ENCODE data around the gene EXD3.

Gene EXD3

DNA sequence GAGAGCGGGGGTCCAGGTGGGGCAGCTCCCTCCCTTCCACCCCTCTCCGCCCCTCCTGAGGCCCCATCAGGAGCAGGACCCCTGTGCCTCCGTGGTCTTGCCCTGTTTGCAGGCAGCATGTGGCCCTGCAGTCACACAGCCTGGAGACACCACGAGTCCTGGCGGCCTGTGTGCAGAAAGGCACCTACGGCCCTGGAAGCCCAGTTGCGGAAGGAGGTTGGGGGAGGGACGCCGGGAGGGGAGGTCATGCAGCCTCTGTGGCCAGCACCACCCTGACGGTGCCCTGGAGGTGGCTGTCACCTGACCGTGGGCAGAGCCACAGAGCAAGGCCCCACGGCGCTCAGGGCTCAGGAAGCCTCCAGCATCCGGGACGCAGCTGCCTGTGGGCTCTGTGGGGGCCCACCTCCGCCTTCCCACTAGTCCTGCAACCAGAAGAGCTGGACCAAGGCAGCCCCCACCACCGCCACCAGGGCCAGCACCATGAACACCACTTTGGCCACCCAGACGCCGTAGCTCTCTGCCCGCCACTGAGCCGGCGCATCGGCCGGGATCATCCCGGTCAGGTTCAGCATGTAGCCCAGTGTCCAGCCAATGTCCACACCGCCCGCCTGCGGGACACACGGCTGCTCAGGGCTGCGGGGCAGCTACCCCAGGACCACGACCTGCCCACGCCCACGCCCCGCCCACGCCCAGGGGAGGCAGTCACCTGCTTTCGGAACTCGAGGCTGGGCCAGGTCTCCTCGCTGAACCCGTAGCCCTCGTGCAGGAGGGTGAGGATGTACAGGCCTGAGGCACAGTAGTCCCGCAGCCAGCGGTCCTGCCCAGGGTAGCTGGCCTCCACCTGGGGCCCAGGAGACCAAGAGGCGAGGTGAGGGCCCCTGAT, 11.8 kb upstream of the EXD3 start:
- H3K9ac ChIP-seq (ENCODE audit: low read depth, low read length), result no peak overlapping the region
- H3K27ac ChIP-seq (ENCODE audit: low read depth, low read length), result no peak overlapping the region
- 92% methylated on average over 43 of the region's 43 CpGs for WGBS
- H3K4me1 ChIP-seq (ENCODE audit: insufficient read depth, low read length), result no peaks in the 10 kb centered on the region
- H3K9me3 ChIP-seq (ENCODE audit: insufficient read depth, low read depth, low read length), result no peaks in the 10 kb centered on the region
- H3K27me3 ChIP-seq (ENCODE audit: insufficient read depth, low read length), result no peaks in the 10 kb centered on the region
- no peak overlapping the region for H3K4me3 ChIP-seq (ENCODE audit: low read length)
- H3K36me3 ChIP-seq (ENCODE audit: insufficient read depth, low read length), result no peaks in the 10 kb centered on the region

DNA sequence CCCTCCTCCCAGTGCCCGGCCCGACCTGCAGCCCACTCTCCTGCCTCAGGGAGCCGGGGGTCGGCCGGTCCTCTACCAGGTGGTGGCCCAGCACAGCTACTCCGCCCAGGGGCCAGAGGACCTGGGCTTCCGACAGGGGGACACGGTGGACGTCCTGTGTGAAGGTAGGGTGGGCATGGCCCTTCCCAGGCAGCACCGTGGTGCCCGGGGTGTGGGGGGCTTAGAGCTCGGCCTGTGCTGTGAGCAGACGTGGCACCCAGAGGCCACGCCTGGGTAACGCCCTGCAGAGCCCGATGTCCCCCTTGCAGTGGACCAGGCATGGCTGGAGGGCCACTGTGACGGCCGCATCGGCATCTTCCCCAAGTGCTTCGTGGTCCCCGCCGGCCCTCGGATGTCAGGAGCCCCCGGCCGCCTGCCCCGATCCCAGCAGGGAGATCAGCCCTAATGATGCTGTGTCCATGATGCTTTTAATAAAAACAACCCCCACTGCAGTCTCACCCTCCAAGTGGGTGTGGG, 11.0 kb upstream of the EXD3 start:
- 93% methylated on average over 26 of the region's 26 CpGs for WGBS
- Histone ChIP-seq H3K4me1 (ENCODE audit: insufficient read depth, low read length) (no peaks in the 10 kb centered on the region), H3K9ac (ENCODE audit: low read depth, low read length) (no peak overlapping the region), H3K27ac (ENCODE audit: low read depth, low read length) (no peak overlapping the region), H3K27me3 (ENCODE audit: insufficient read depth, low read length) (no peaks in the 10 kb centered on the region), H3K36me3 (ENCODE audit: insufficient read depth, low read length) (no peaks in the 10 kb centered on the region), H3K4me3 (ENCODE audit: low read length) (no peak overlapping the region), H3K9me3 (ENCODE audit: insufficient read depth, low read depth, low read length) (no peaks in the 10 kb centered on the region)

DNA sequence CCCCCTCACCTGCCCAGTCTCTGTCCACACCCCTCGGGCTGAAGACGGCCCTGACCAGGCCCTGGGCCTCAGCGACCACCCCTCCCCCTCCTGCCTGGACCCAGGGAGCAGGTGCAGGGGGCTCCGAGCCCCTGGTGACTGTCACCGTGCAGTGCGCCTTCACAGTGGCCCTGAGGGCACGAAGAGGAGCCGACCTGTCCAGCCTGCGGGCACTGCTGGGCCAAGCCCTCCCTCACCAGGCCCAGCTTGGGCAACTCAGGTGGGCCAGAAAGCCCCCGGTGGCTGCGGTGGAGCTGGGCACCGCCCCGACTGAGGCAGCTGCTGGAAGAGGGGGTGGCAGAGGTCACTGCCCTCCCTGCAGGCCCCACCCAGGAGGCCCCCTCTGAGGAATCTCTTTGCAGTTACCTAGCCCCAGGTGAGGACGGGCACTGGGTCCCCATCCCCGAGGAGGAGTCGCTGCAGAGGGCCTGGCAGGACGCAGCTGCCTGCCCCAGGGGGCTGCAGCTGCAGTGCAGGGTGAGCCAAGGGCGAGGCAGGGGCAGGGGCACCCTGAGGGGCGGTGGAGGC, 10.5 kb upstream of the EXD3 start:
- H3K4me1 ChIP-seq (ENCODE audit: insufficient read depth, low read length), result no peaks in the 10 kb centered on the region
- no peak overlapping the region for H3K27ac ChIP-seq (ENCODE audit: low read depth, low read length)
- no peaks in the 10 kb centered on the region for H3K36me3 ChIP-seq (ENCODE audit: insufficient read depth, low read length)
- 88% methylated on average over 19 of the region's 19 CpGs for WGBS
- H3K27me3 ChIP-seq (ENCODE audit: insufficient read depth, low read length), result no peaks in the 10 kb centered on the region
- no peak overlapping the region for H3K9ac ChIP-seq (ENCODE audit: low read depth, low read length)
- no peaks in the 10 kb centered on the region for H3K9me3 ChIP-seq (ENCODE audit: insufficient read depth, low read depth, low read length)
- H3K4me3 ChIP-seq (ENCODE audit: low read length), result no peak overlapping the region

DNA sequence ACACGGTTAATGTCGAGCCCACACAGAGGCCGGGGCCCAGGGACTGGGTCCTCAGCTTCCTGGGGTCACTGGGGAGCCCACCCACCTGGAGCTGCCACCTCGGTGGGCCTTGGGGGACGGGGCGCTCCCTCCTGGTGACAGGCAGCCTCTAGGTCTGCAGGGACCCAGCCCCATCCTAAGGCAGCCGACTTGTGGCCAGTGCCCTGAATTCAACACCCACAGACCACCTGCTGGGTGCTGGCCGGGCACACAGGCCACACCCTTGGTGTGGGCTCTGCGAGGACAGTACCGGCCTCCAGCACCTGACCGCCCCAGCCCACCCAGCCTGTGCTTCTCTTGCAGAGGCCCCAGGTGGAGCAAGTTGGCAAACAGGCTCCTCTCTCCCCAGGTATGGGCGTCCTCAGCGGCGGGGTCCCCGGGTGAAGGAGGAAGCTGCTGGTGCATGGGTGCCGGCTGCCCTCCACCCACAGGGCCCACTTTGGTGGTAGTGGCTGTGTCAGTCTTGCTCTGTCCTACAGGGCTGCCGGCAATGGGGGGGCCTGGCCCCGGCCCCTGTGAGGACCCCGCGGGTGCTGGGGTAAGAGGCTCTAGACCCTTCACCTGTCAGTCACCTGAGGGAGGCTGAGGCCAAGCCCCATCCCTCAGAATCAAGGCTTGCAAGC, 9.9 kb upstream of the EXD3 start:
- no peak overlapping the region for H3K4me3 ChIP-seq (ENCODE audit: low read length)
- WGBS, result 90% methylated on average over 20 of the region's 20 CpGs
- no peaks in the 10 kb centered on the region for H3K27me3 ChIP-seq (ENCODE audit: insufficient read depth, low read length)
- H3K36me3 ChIP-seq (ENCODE audit: insufficient read depth, low read length), result no peaks in the 10 kb centered on the region
- H3K9ac ChIP-seq (ENCODE audit: low read depth, low read length), result no peak overlapping the region
- no peaks in the 10 kb centered on the region for H3K9me3 ChIP-seq (ENCODE audit: insufficient read depth, low read depth, low read length)
- no peaks in the 10 kb centered on the region for H3K4me1 ChIP-seq (ENCODE audit: insufficient read depth, low read length)
- no peak overlapping the region for H3K27ac ChIP-seq (ENCODE audit: low read depth, low read length)

DNA sequence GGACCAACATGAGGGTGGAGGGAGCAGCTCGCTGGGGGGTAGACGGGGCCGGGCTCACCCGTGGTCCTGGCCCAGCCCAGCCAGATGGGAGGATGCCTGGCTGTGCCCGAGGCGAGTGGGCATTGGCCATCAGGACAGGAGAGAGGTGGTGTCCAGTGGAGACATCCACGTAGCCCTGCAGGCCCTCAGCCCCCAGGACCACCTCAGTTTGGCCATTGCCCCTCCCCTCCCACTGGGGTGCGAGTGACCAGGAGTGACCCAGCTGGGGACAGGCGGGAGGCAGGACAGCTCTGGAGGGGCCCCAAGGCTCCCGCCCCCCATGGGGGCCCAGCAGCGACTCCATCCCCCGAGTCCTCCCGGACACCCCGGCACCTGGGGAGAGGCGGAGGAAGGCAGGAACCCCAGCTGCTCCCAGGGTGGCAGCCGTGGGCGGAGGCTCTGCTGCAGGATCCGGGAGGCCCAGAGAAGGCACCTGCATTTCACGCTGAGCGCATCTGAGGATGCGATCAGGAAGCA, 8.5 kb upstream of the EXD3 start:
- H3K36me3 ChIP-seq (ENCODE audit: insufficient read depth, low read length), result no peaks in the 10 kb centered on the region
- H3K27me3 ChIP-seq (ENCODE audit: insufficient read depth, low read length), result no peaks in the 10 kb centered on the region
- no peaks in the 10 kb centered on the region for H3K4me1 ChIP-seq (ENCODE audit: insufficient read depth, low read length)
- H3K9me3 ChIP-seq (ENCODE audit: insufficient read depth, low read depth, low read length), result no peaks in the 10 kb centered on the region
- no peak overlapping the region for H3K9ac ChIP-seq (ENCODE audit: low read depth, low read length)
- WGBS, result 86% methylated on average over 21 of the region's 21 CpGs
- H3K4me3 ChIP-seq (ENCODE audit: low read length), result no peak overlapping the region
- H3K27ac ChIP-seq (ENCODE audit: low read depth, low read length), result no peak overlapping the region

DNA sequence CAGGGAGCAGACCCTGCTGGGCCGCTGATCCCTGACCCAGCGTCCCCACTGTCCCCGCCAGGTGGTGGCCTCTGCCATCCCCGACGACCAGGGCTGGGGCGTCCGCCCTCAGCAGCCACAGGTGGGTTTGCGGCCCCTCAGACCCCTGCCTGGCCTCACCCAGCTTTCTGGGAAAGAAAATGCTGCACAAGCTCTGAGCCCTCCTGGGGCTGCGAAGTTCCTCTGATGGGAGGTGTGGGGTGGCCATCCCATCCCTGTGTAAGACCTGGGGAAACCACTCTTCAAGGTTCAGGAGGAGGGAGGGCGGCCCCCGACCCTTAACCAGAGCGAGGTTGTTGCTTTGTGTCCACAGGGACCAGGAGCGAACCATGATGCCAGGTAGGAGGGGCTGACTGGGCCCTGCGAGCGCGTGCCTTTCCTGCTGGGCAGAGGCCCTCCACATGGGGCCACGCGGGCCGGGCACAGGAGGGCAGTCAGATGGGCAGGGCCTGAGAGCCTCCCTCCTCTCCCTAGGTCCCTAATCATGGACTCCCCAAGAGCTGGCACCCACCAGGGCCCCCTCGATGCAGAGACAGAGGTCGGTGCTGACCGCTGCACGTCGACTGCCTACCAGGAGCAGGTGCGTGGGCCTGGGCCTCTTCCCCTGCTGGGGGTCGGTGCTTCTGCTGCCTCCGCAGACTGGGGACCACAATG, 7.9 kb upstream of the EXD3 start:
- no peaks in the 10 kb centered on the region for H3K36me3 ChIP-seq (ENCODE audit: insufficient read depth, low read length)
- H3K4me3 ChIP-seq (ENCODE audit: low read length), result no peak overlapping the region
- no peak overlapping the region for H3K9ac ChIP-seq (ENCODE audit: low read depth, low read length)
- H3K4me1 ChIP-seq (ENCODE audit: insufficient read depth, low read length), result no peaks in the 10 kb centered on the region
- H3K9me3 ChIP-seq (ENCODE audit: insufficient read depth, low read depth, low read length), result no peaks in the 10 kb centered on the region
- H3K27ac ChIP-seq (ENCODE audit: low read depth, low read length), result no peak overlapping the region
- H3K27me3 ChIP-seq (ENCODE audit: insufficient read depth, low read length), result no peaks in the 10 kb centered on the region
- WGBS, result 89% methylated on average over 27 of the region's 27 CpGs

DNA sequence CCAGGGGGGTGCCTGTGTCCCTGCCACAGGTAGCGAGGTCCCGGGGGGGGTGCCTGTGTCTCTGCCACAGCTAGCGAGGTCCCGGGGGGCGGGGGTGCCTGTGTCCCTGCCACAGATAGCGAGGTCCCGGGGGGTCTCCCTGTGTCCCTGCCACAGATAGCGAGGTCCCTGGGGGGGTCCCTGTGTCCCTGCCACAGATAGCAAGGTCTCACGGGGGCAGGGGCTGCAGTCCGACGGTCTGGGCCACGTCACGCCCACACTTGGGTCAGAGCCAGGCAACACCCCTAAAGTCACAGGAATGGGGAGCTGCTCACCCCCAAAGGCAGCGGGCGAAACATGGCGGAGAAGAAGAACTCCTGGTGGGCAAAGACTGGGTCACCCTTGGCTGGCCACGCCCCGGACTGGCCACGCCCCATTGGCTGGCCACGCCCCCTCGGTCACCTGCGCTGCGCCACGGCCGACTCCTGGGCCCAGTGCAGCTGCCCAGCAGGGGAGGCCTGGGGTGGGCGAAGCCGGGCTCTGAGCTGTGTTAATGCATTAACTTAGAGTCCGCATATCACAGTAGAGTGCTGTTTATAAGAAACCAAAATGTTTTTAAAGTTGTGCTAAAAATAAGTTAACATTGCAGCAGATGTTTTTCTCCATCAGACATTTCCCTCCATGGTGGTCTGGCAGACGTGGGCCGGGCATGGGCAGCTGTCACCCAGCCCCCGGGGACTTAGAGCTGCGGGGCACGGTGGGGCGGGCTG, 7.2 kb upstream of the EXD3 start:
- H3K36me3 ChIP-seq (ENCODE audit: insufficient read depth, low read length), result no peaks in the 10 kb centered on the region
- no peaks in the 10 kb centered on the region for H3K9me3 ChIP-seq (ENCODE audit: insufficient read depth, low read depth, low read length)
- WGBS, result 76% methylated on average over 34 of the region's 34 CpGs
- H3K4me3 ChIP-seq (ENCODE audit: low read length), result no peak overlapping the region
- no peak overlapping the region for H3K27ac ChIP-seq (ENCODE audit: low read depth, low read length)
- H3K9ac ChIP-seq (ENCODE audit: low read depth, low read length), result no peak overlapping the region
- H3K4me1 ChIP-seq (ENCODE audit: insufficient read depth, low read length), result no peaks in the 10 kb centered on the region
- H3K27me3 ChIP-seq (ENCODE audit: insufficient read depth, low read length), result no peaks in the 10 kb centered on the region

DNA sequence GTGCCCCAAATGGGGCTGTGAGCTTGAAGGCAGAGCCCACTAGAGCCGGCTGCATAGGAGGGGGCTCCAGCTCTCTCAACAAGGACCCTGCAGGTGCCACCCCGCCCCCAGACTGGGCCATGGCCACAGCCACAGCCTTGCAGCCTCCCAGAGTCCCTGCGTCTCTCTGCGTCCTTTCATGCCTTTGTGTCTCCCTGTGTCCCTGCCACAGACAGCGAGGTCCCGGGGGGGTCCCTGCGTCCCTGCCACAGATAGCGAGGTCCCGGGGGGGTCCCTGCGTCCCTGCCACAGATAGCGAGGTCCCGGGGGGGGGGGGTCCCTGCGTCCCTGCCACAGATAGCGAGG, 6.6 kb upstream of the EXD3 start:
- Histone ChIP-seq H3K36me3 (ENCODE audit: insufficient read depth, low read length) (no peaks in the 10 kb centered on the region), H3K9ac (ENCODE audit: low read depth, low read length) (no peak overlapping the region), H3K4me3 (ENCODE audit: low read length) (no peak overlapping the region), H3K27me3 (ENCODE audit: insufficient read depth, low read length) (peaks cover 3% of the 10 kb centered on the region; the same call in 1 of the 2 replicates), H3K27ac (ENCODE audit: low read depth, low read length) (no peak overlapping the region), H3K4me1 (ENCODE audit: insufficient read depth, low read length) (no peaks in the 10 kb centered on the region), H3K9me3 (ENCODE audit: insufficient read depth, low read depth, low read length) (no peaks in the 10 kb centered on the region)
- 85% methylated on average over 14 of the region's 14 CpGs for WGBS

DNA sequence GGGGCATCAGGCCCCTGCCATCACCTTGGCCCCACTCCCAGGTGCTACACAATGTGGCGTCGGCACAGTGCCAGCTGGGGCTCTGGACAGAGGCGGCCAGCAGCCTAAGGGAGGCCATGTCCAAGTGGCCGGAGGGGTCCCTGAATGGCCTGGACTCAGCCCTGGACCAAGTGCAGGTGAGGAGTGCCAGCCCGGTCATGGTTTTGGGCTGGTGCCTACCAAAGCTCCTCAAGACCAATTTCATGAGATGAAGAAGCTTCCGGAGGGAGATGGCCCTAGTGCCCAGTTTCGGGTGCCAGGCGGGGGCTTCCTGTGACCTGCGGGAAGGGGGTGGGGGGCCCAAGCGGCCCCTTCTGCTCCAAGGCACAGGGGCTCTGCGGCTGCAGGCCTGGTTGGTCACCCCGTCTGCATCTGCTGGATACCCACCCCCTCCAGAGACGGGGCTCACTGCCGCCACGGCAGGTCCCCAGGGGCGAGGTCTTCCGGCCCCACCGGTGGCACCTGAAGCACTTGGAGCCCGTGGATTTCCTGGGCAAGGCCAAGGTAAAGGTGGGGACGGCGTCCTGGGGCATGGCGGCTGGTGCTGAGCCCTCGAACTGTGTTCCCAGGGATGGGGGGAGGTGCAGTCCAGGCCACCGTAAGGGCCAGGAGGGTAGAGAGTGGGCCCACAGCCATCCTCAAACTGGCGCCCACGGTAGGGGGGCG, 6.0 kb upstream of the EXD3 start:
- no peak overlapping the region for H3K4me3 ChIP-seq (ENCODE audit: low read length)
- no peak overlapping the region for H3K9ac ChIP-seq (ENCODE audit: low read depth, low read length)
- H3K4me1 ChIP-seq (ENCODE audit: insufficient read depth, low read length), result no peaks in the 10 kb centered on the region
- WGBS, result 93% methylated on average over 27 of the region's 27 CpGs
- no peak overlapping the region for H3K27ac ChIP-seq (ENCODE audit: low read depth, low read length)
- H3K36me3 ChIP-seq (ENCODE audit: insufficient read depth, low read length), result no peaks in the 10 kb centered on the region
- peaks cover 8% of the 10 kb centered on the region for H3K27me3 ChIP-seq (ENCODE audit: insufficient read depth, low read length)
- H3K9me3 ChIP-seq (ENCODE audit: insufficient read depth, low read depth, low read length), result no peaks in the 10 kb centered on the region

DNA sequence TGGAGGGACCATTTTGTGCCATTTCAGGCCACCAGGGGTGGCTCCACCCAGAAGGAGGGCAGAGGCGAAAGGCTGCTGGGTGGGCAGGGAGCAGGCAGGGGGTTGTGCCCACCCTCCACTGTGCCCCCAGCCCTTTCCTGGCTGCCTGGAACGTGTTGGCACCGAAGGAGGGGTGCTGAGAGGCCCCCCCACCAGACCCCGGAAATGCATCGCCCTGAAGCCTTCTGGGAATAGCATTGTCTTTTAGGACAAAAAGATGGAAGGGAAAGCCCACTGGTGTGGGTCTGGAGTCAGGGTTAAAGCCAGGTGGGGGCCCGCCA, 5.3 kb upstream of the EXD3 start:
- Histone ChIP-seq H3K4me3 (ENCODE audit: low read length) (no peak overlapping the region), H3K9me3 (ENCODE audit: insufficient read depth, low read depth, low read length) (no peaks in the 10 kb centered on the region), H3K4me1 (ENCODE audit: insufficient read depth, low read length) (no peaks in the 10 kb centered on the region), H3K27ac (ENCODE audit: low read depth, low read length) (no peak overlapping the region), H3K9ac (ENCODE audit: low read depth, low read length) (no peak overlapping the region), H3K36me3 (ENCODE audit: insufficient read depth, low read length) (no peaks in the 10 kb centered on the region), H3K27me3 (ENCODE audit: insufficient read depth, low read length) (peaks cover 15% of the 10 kb centered on the region)
- WGBS, result 90% methylated on average over 6 of the region's 6 CpGs
